Fibroblast of lung (primary cell): ENCODE results near the gene NFKBIL1. TPM values are rescaled to one million over a fixed set of nuclear protein-coding genes. Genes with fewer than 3 reads are reported as not detected.

Experiments
- DNase-seq, 2 donors: peaks; one replicate each; pipeline versions ENCODE4 v3.0.0 to v3.0.0-alpha.2; 2010; ENCODE audit warnings: low read depth in 2 of 2
- H2AFZ ChIP-seq: 2 replicates; pipeline ENCODE4 v1.5.1; 2012; ENCODE audit warnings: low read length, control low read depth, inconsistent platforms
- H3K27ac ChIP-seq: 2 replicates; pipeline ENCODE4 v1.5.1; 2011; ENCODE audit warnings: low read length, control low read depth; ENCODE audit not compliant: insufficient read depth
- H3K27me3 ChIP-seq: 2 replicates; pipeline ENCODE4 v1.5.1; 2011; ENCODE audit warnings: mild to moderate bottlenecking, low read length; ENCODE audit not compliant: control insufficient read depth, insufficient read depth
- H3K36me3 ChIP-seq: 2 replicates; pipeline ENCODE4 v1.5.1; 2011; ENCODE audit warnings: low read length; ENCODE audit not compliant: control insufficient read depth, insufficient read depth
- H3K4me1 ChIP-seq: 2 replicates; pipeline ENCODE4 v1.5.1; 2011; ENCODE audit warnings: low read length; ENCODE audit not compliant: control insufficient read depth, insufficient read depth; ENCODE audit errors: extremely low read depth
- H3K4me2 ChIP-seq: 2 replicates; pipeline ENCODE4 v1.5.1; 2011; ENCODE audit warnings: low read length, control low read depth; ENCODE audit not compliant: insufficient read depth; ENCODE audit errors: extremely low read depth
- H3K4me3 ChIP-seq, 4 experiments: fragments of 200-600 bp in 1 of 4; sonication (generic) in 1 of 4; replicated peaks in 1 of 4; 2 replicates each; pipeline ENCODE4 v1.5.1; 2011 to 2016; ENCODE audit warnings: low read length in 4 of 4, low read depth in 3 of 4, mild to moderate bottlenecking in 3 of 4, control low read depth in 2 of 4, inconsistent platforms in 1 of 4, mixed read lengths in 1 of 4; ENCODE audit not compliant: insufficient read depth in 1 of 4; ENCODE audit errors: control extremely low read depth in 1 of 4
- H3K79me2 ChIP-seq: 2 replicates; pipeline ENCODE4 v1.5.1; 2012; ENCODE audit warnings: mild to moderate bottlenecking, low read length, inconsistent platforms; ENCODE audit not compliant: control insufficient read depth, insufficient read depth
- H3K9ac ChIP-seq: 2 replicates; pipeline ENCODE4 v1.5.1; 2011; ENCODE audit warnings: mild to moderate bottlenecking, low read length, control low read depth; ENCODE audit not compliant: insufficient read depth
- H3K9me3 ChIP-seq: 2 replicates; pipeline ENCODE4 v1.5.1; 2012; ENCODE audit warnings: low read depth, low read length; ENCODE audit not compliant: control insufficient read depth, insufficient read depth
- H4K20me1 ChIP-seq: 2 replicates; pipeline ENCODE4 v1.5.1; 2011; ENCODE audit warnings: low read length; ENCODE audit not compliant: control insufficient read depth, insufficient read depth; ENCODE audit errors: extremely low read depth
- CTCF ChIP-seq, 2 donors: IDR thresholded peaks in 1 of 2; conservative IDR thresholded peaks in 1 of 2; 1 replicate in 1 of 2; 2 replicates in 1 of 2; pipeline ENCODE4 v1.5.1; 2011 to 2012; ENCODE audit warnings: low read length in 2 of 2, control low read depth in 1 of 2, inconsistent platforms in 1 of 2, low read depth in 1 of 2, mild to moderate bottlenecking in 1 of 2
- EZH2 ChIP-seq: IDR thresholded peaks from 2 replicates; pipeline ENCODE4 v1.5.1; 2012; ENCODE audit warnings: low read length, control low read depth, mild to moderate bottlenecking; ENCODE audit errors: missing control alignments
- polyA plus RNA-seq, 2 donors: library from polyadenylated mRNA; depleted of rRNA in 1 of 2; stranded (reverse) in 1 of 2; unstranded in 1 of 2; fragments of >200 nt; gene quantifications; 2 replicates each; pipeline ENCODE4 v1.2.1, GENCODE V29; 2011 to 2012; ENCODE audit warnings: missing spikeins in 1 of 2
- total RNA-seq: library from RNA; depleted of rRNA; stranded (reverse); fragments of >200 nt; gene quantifications from 2 replicates; pipeline ENCODE4 v1.2.1, GENCODE V29; 2014

The NFKBIL1 gene
- total and polyA plus RNA-seq, 2 donors (not counting 1 experiment from before 2014, with no cell fraction given): 5.1 to 44.3 TPM

GRCh38 chr6:31513456-31514165 is 33.8 kb upstream of the NFKBIL1 start:
- no peak overlapping the region for H3K4me2 ChIP-seq
- H2AFZ ChIP-seq: no peak overlapping the region
- peak in 1 of 2 donors; percentile 32 for DNase-seq
- H4K20me1 ChIP-seq: no peaks in the 10 kb centered on the region
- no peak overlapping the region for H3K27ac ChIP-seq
- H3K4me1 ChIP-seq: peaks cover 15% of the 10 kb centered on the region
- no peaks in the 10 kb centered on the region for H3K9me3 ChIP-seq
- no peaks in the 10 kb centered on the region for H3K27me3 ChIP-seq
- TF ChIP-seq EZH2: no peak
- TF ChIP-seq CTCF (conservative IDR thresholded peaks at IDR 0.05 in 1 of 2, IDR thresholded peaks at IDR 0.05 in 1 of 2; ENCODE audit: low read depth in 1 of 2, low read length in 2 of 2): no peak
- no peaks in the 10 kb centered on the region for H3K79me2 ChIP-seq
- no peak overlapping the region for H3K4me3 ChIP-seq
- peaks cover 12% of the 10 kb centered on the region for H3K36me3 ChIP-seq
- H3K9ac ChIP-seq: no peak overlapping the region

- DNase-seq: no peak
- no peak overlapping the region for H3K4me2 ChIP-seq
- no peak overlapping the region for H2AFZ ChIP-seq
- H3K9me3 ChIP-seq: no peaks in the 10 kb centered on the region
- no peaks in the 10 kb centered on the region for H4K20me1 ChIP-seq
- H3K4me1 ChIP-seq: peaks cover 11% of the 10 kb centered on the region
- TF ChIP-seq EZH2 (no peak), CTCF (conservative IDR thresholded peaks at IDR 0.05 in 1 of 2, IDR thresholded peaks at IDR 0.05 in 1 of 2; ENCODE audit: low read depth in 1 of 2, low read length in 2 of 2) (no peak)
- no peak overlapping the region for H3K27ac ChIP-seq
- H3K9ac ChIP-seq: no peak overlapping the region
- no peaks in the 10 kb centered on the region for H3K27me3 ChIP-seq
- no peaks in the 10 kb centered on the region for H3K79me2 ChIP-seq
- H3K36me3 ChIP-seq: no peaks in the 10 kb centered on the region
- H3K4me3 ChIP-seq: no peak overlapping the region
Observed at GRCh38 chr6:31521835-31522234, 25.6 kb upstream of the NFKBIL1 start.

- DNase-seq: no peak
- no peak overlapping the region for H3K9ac ChIP-seq
Observed at GRCh38 chr6:31525553-31525931, 21.9 kb upstream of the NFKBIL1 start.

More at GRCh38 chr6:31525553-31525931, 21.9 kb upstream of the NFKBIL1 start:
- peak overlapping the region; percentile 20 for H2AFZ ChIP-seq
- H4K20me1 ChIP-seq: no peaks in the 10 kb centered on the region
- H3K4me1 ChIP-seq: peaks cover 8% of the 10 kb centered on the region
- peaks cover 5% of the 10 kb centered on the region for H3K36me3 ChIP-seq
- H3K79me2 ChIP-seq: no peaks in the 10 kb centered on the region
- no peak overlapping the region for H3K4me3 ChIP-seq
- no peaks in the 10 kb centered on the region for H3K9me3 ChIP-seq
- TF ChIP-seq CTCF (conservative IDR thresholded peaks at IDR 0.05 in 1 of 2, IDR thresholded peaks at IDR 0.05 in 1 of 2; ENCODE audit: low read depth in 1 of 2, low read length in 2 of 2) (no peak), EZH2 (no peak)
- peak overlapping the region; percentile 13 for H3K4me2 ChIP-seq
- no peaks in the 10 kb centered on the region for H3K27me3 ChIP-seq
- peak overlapping the region; percentile 37 for H3K27ac ChIP-seq
